ENCODE results near the gene MBD6. TPM values are rescaled to one million over a fixed set of nuclear protein-coding genes. Genes with fewer than 3 reads are reported as not detected.
"Not testable (repeated sequence)": the region's sequence is repeated elsewhere in the genome, so short reads cannot be mapped to it uniquely, and the experiment has no call there.

Gene MBD6
- total RNA-seq, 1 donor from 2014 or later: 118 TPM

GRCh38 chr12:57558864-57559263 lies 36.2 kb downstream of the MBD6 start:
- no peak for TF ChIP-seq CTCF (IDR thresholded peaks at IDR 0.05; ENCODE audit: unreplicated experiment)
- H3K9me3 Mint-ChIP-seq: no peaks in the 10 kb centered on the region
- peaks cover 2% of the 10 kb centered on the region for H3K4me1 Mint-ChIP-seq

GRCh38 chr12:57560516-57560915 lies 37.9 kb downstream of the MBD6 start:
- Mint-ChIP-seq H3K27me3 (ENCODE audit: low read depth) (peaks cover 48% of the 10 kb centered on the region), H3K9me3 (no peaks in the 10 kb centered on the region), H3K36me3 (no peaks in the 10 kb centered on the region), H3K4me1 (no peaks in the 10 kb centered on the region), H3K27ac (no peak overlapping the region), H3K4me3 (no peak overlapping the region)
- no peak for DNase-seq (ENCODE audit: low spot score in 2 of 2, unreplicated experiment in 2 of 2)
- TF ChIP-seq CTCF (IDR thresholded peaks at IDR 0.05; ENCODE audit: unreplicated experiment): no peak

More at GRCh38 chr12:57558864-57559263, 36.2 kb downstream of the MBD6 start:
- Mint-ChIP-seq H3K4me3 (no peak overlapping the region), H3K36me3 (no peaks in the 10 kb centered on the region), H3K27ac (no peak overlapping the region), H3K27me3 (ENCODE audit: low read depth) (peaks cover 49% of the 10 kb centered on the region)
- DNase-seq (ENCODE audit: low spot score in 2 of 2, unreplicated experiment in 2 of 2): no peak

- H3K36me3 Mint-ChIP-seq; H3K4me3 Mint-ChIP-seq; H3K27ac Mint-ChIP-seq; DNase-seq (ENCODE audit: low spot score in 2 of 2, unreplicated experiment in 2 of 2); H3K9me3 Mint-ChIP-seq; H3K4me1 Mint-ChIP-seq: not testable (repeated sequence)
- peaks cover 48% of the 10 kb centered on the region for H3K27me3 Mint-ChIP-seq (ENCODE audit: low read depth)
These were observed 38.5 kb downstream of the MBD6 start for GRCh38 chr12:57561117-57561516.

GRCh38 chr12:57563358-57563757 lies 40.7 kb downstream of the MBD6 start:
- Mint-ChIP-seq H3K27me3 (ENCODE audit: low read depth) (peaks cover 48% of the 10 kb centered on the region), H3K4me3 (no peak overlapping the region), H3K36me3 (no peaks in the 10 kb centered on the region), H3K9me3 (no peaks in the 10 kb centered on the region), H3K27ac (no peak overlapping the region), H3K4me1 (no peaks in the 10 kb centered on the region)
- TF ChIP-seq CTCF (IDR thresholded peaks at IDR 0.05; ENCODE audit: unreplicated experiment): no peak
- DNase-seq (ENCODE audit: low spot score in 2 of 2, unreplicated experiment in 2 of 2): no peak

GRCh38 chr12:57564178-57564740 lies 41.6 kb downstream of the MBD6 start:
- Mint-ChIP-seq H3K4me1 (no peaks in the 10 kb centered on the region), H3K4me3 (no peak overlapping the region), H3K27ac (no peak overlapping the region), H3K36me3 (no peaks in the 10 kb centered on the region), H3K27me3 (ENCODE audit: low read depth) (peaks cover 57% of the 10 kb centered on the region), H3K9me3 (no peaks in the 10 kb centered on the region)
- TF ChIP-seq CTCF (IDR thresholded peaks at IDR 0.05; ENCODE audit: unreplicated experiment): no peak
- no peak for DNase-seq (ENCODE audit: low spot score in 2 of 2, unreplicated experiment in 2 of 2)

- H3K4me3 Mint-ChIP-seq: no peak overlapping the region
- no peaks in the 10 kb centered on the region for H3K4me1 Mint-ChIP-seq
- H3K36me3 Mint-ChIP-seq: no peaks in the 10 kb centered on the region
- DNase-seq (ENCODE audit: low spot score in 2 of 2, unreplicated experiment in 2 of 2): no peak
- H3K27me3 Mint-ChIP-seq (ENCODE audit: low read depth): peaks cover 39% of the 10 kb centered on the region
- no peak for TF ChIP-seq CTCF (IDR thresholded peaks at IDR 0.05; ENCODE audit: unreplicated experiment)
- H3K27ac Mint-ChIP-seq: no peak overlapping the region
- no peaks in the 10 kb centered on the region for H3K9me3 Mint-ChIP-seq
These were observed 46.2 kb downstream of the MBD6 start for GRCh38 chr12:57568838-57569237.

All from mesothelial cell of epicardium (in vitro differentiated cells).